ENCODE results near the gene USP48.
"Not testable (repeated sequence)": the region's sequence is repeated elsewhere in the genome, so short reads cannot be mapped to it uniquely, and the experiment has no call there.

Gene USP48

GRCh38 chr1:21771672-21772071 is 11.3 kb downstream of the USP48 start:
- H3K4me1 Mint-ChIP-seq = peaks cover 62% of the 10 kb centered on the region
- not testable (repeated sequence) for ATAC-seq; DNase-seq; H3K27ac Mint-ChIP-seq; H3K27me3 Mint-ChIP-seq; H3K36me3 Mint-ChIP-seq (ENCODE audit: low read depth); H3K4me3 Mint-ChIP-seq; H3K9me3 Mint-ChIP-seq

GRCh38 chr1:21770602-21771001 is 12.3 kb downstream of the USP48 start:
- not testable (repeated sequence) for H3K27ac Mint-ChIP-seq; ATAC-seq; H3K4me3 Mint-ChIP-seq; H3K36me3 Mint-ChIP-seq (ENCODE audit: low read depth); H3K9me3 Mint-ChIP-seq; H3K27me3 Mint-ChIP-seq; DNase-seq
- H3K4me1 Mint-ChIP-seq = peaks cover 64% of the 10 kb centered on the region

- Mint-ChIP-seq H3K4me1 (peaks cover 64% of the 10 kb centered on the region), H3K9me3 (no peaks in the 10 kb centered on the region), H3K27ac (no peak overlapping the region), H3K4me3 (no peak overlapping the region), H3K36me3 (ENCODE audit: low read depth) (peaks cover 10% of the 10 kb centered on the region), H3K27me3 (no peaks in the 10 kb centered on the region)
- no peak for ATAC-seq
- DNase-seq = no peak
Measured at GRCh38 chr1:21770201-21770600, 12.7 kb downstream of the USP48 start.

DNA sequence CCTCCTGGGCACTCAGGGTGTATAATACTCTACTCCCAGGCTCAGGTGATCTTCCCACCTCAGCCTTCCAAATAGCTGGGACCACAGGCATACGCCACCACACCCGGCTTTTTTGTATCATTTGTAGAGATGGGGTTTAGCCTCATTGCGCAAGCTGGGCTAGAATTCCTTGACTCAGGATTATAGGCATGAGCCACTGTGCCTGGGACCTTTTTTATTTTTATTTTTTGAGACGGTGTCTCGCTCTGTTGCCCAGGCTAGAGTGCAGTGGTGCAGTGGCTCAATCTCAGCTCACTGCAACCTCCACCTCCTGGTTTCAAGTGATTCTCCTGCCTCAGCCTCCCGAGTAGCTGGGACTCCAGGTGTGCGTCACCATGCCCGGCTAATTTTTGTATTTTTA is 15.8 kb downstream of the USP48 start:
- H3K27me3 Mint-ChIP-seq, H3K9me3 Mint-ChIP-seq: not testable (repeated sequence)
- peaks cover 75% of the 10 kb centered on the region for H3K4me1 Mint-ChIP-seq

GRCh38 chr1:21766210-21766609 is 16.7 kb downstream of the USP48 start:
- Mint-ChIP-seq H3K36me3 (ENCODE audit: low read depth) (peaks cover 8% of the 10 kb centered on the region), H3K27me3 (no peaks in the 10 kb centered on the region), H3K4me3 (no peak overlapping the region), H3K4me1 (peaks cover 76% of the 10 kb centered on the region), H3K9me3 (no peaks in the 10 kb centered on the region), H3K27ac (peak overlapping the region; percentile 55)
- DNase-seq = no peak
- peak; percentile 77 for ATAC-seq

More for the DNA sequence above, 15.8 kb downstream of the USP48 start:
- H3K4me3 Mint-ChIP-seq; ATAC-seq; DNase-seq; H3K36me3 Mint-ChIP-seq (ENCODE audit: low read depth); H3K27ac Mint-ChIP-seq: not testable (repeated sequence)

DNA sequence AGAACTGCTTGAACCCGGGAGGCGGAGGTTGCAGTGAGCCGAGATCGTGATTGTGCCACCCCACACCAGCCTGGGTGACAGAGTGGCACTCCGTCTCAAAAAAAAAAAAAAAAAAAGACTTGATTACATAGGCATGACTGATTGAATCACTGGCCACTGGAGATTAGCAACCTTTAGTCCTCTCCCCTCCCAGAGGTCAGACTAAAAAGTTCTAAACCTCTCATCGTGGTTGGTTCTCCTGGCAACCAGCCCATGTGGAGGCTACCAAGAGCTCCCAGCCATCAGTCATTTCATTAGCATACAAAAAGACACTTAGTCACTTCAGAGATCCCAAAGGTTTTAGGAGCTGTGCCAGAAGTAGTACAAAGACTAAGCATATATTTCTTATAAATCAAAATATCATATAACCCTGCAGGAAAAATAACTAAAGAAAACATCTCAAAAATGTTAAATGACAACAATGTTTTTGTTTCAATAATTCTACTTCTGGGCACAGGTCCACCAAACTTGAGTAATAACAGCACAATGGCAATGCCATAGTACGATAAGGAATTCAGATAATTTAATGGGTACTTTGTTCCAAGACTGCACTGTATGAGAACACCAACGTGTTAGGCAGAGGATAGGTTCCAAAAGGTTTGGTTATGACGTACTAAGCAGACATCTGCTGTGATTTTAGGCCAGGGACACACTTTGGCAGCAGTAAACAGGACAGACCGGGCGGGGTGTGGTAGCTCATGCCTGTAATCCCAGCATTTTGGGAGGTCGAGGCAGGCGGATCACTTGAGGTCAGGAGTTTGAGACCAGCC is 18.1 kb downstream of the USP48 start:
- Mint-ChIP-seq H3K9me3 (no peaks in the 10 kb centered on the region), H3K27ac (no peak overlapping the region), H3K4me3 (no peak overlapping the region), H3K27me3 (no peaks in the 10 kb centered on the region), H3K36me3 (ENCODE audit: low read depth) (peaks cover 5% of the 10 kb centered on the region), H3K4me1 (peaks cover 77% of the 10 kb centered on the region)
- ATAC-seq (peak; percentile 59), DNase-seq (peak; percentile 34)

DNA sequence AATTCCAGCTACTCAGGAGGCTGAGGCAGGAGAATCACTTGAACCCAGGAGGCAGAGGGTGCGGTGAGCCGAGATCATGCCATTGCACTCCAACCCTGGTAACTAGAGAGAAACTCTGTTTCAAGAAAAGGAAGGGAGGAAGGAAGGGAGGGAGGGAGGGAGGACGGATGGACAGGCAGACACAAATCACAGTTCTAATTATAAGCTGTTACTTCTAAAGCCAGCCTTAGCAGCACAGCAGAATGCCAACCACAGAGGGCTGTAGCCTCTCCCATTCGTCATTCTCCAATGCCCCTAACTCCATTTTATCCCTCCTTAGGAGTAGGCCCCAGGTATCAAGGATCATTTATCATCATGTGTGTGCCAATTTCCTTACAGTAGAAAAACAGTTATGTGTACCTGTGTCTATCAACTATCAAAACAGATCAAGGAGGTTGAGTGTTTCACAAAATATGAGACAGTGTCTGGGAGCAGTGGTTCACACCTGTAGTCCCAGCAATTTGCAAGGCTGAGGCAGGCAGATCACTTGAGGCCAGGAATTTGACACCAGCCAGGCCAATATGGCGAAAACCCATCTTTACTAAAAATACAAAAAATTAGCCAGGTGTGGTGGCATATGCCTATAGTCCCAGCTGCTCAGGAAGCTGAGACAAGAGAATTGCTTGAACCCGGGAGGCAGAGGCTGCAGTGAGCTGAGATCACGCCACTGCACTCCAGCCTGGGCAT is 19.1 kb downstream of the USP48 start:
- no peak for ATAC-seq
- no peak overlapping the region for H3K4me3 Mint-ChIP-seq
- DNase-seq = no peak
- H3K9me3 Mint-ChIP-seq = no peaks in the 10 kb centered on the region
- H3K27ac Mint-ChIP-seq = no peak overlapping the region
- no peaks in the 10 kb centered on the region for H3K27me3 Mint-ChIP-seq
- H3K4me1 Mint-ChIP-seq = peaks cover 81% of the 10 kb centered on the region
- peaks cover 2% of the 10 kb centered on the region for H3K36me3 Mint-ChIP-seq (ENCODE audit: low read depth)

GRCh38 chr1:21763236-21763635 is 19.7 kb downstream of the USP48 start:
- ATAC-seq = no peak
- no peak overlapping the region for H3K4me3 Mint-ChIP-seq

DNA sequence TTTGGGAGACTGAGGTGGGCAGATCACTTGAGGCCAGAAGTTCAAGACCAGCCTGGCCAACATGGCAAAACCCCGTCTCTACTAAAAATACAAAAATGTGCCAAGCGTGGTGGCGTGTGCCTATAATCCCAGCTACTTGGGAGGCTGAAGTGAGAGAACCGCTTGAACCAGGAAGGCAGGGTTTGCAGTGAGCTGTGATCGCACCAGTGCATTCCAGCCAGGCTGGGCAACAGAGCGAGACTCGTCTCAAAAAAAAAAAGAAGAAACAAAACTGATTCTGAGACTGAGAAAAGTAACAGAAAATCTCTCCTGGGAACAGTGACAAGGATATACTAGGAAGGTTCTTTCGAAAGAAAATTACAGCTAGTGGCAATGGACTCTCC is 20.9 kb downstream of the USP48 start:
- H3K36me3 Mint-ChIP-seq (ENCODE audit: low read depth) = peaks cover 4% of the 10 kb centered on the region
- no peak overlapping the region for H3K27ac Mint-ChIP-seq
- ATAC-seq (no peak), DNase-seq (no peak)
- H3K4me1 Mint-ChIP-seq = peaks cover 68% of the 10 kb centered on the region
- H3K9me3 Mint-ChIP-seq = no peaks in the 10 kb centered on the region
- H3K27me3 Mint-ChIP-seq = no peaks in the 10 kb centered on the region
- H3K4me3 Mint-ChIP-seq = no peak overlapping the region

More at GRCh38 chr1:21763236-21763635, 19.7 kb downstream of the USP48 start:
- Mint-ChIP-seq H3K36me3 (ENCODE audit: low read depth) (no peaks in the 10 kb centered on the region), H3K4me1 (peaks cover 75% of the 10 kb centered on the region), H3K9me3 (no peaks in the 10 kb centered on the region), H3K27me3 (no peaks in the 10 kb centered on the region), H3K27ac (no peak overlapping the region)
- no peak for DNase-seq

GRCh38 chr1:21761052-21761451 is 21.9 kb downstream of the USP48 start:
- Mint-ChIP-seq H3K27ac (no peak overlapping the region), H3K9me3 (no peaks in the 10 kb centered on the region), H3K4me3 (no peak overlapping the region), H3K36me3 (ENCODE audit: low read depth) (peaks cover 5% of the 10 kb centered on the region), H3K27me3 (no peaks in the 10 kb centered on the region), H3K4me1 (peaks cover 61% of the 10 kb centered on the region)
- DNase-seq (no peak), ATAC-seq (no peak)

GRCh38 chr1:21759818-21760217 is 23.1 kb downstream of the USP48 start:
- peaks cover 48% of the 10 kb centered on the region for H3K4me1 Mint-ChIP-seq
- DNase-seq (no peak), ATAC-seq (no peak)
- H3K36me3 Mint-ChIP-seq (ENCODE audit: low read depth) = peaks cover 11% of the 10 kb centered on the region
- H3K9me3 Mint-ChIP-seq = no peaks in the 10 kb centered on the region
- H3K27ac Mint-ChIP-seq = no peak overlapping the region
- no peaks in the 10 kb centered on the region for H3K27me3 Mint-ChIP-seq
- H3K4me3 Mint-ChIP-seq = no peak overlapping the region

DNA sequence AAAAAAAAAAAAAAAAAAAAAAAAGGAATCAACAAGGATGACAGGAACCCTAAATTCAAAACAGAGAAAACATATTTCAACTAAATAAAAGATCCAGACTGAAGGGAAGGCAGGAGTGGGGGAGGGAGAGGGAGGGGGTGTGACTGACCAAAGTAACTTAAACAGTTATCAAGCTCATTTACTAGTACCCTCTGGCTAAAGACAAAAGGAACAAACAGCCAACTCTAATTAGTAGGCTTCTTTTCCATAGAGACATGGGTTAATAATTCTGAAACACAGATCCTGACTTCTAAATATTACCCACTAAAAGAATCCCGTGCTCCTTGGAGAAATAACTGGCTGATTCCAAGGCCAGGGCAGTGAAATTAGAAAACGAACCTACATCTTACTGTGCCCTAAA is 23.8 kb downstream of the USP48 start:
- ATAC-seq (no peak), DNase-seq (no peak)
- H3K27ac Mint-ChIP-seq = no peak overlapping the region
- H3K36me3 Mint-ChIP-seq (ENCODE audit: low read depth) = peaks cover 15% of the 10 kb centered on the region
- H3K4me1 Mint-ChIP-seq = peaks cover 42% of the 10 kb centered on the region
- H3K27me3 Mint-ChIP-seq = no peaks in the 10 kb centered on the region
- no peaks in the 10 kb centered on the region for H3K9me3 Mint-ChIP-seq
- H3K4me3 Mint-ChIP-seq = no peak overlapping the region

DNA sequence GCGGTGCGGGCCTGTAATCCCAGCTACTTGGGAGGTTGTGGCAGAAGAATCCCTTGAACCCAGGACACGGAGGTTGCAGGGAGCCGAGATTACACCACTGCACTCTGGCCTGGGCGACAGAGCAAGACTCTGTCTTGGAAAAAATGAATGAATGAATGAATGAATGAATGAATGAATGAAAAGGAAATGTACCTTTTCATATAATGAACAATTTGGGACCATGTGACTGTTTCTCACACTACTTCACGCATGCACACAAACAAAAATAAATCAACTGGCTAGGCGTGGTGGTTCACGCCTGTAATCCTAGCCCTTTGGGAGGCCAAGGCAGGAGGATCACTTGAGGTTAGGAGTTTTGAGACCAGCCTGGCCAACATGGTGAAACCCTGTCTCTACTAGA is 24.3 kb downstream of the USP48 start:
- H3K36me3 Mint-ChIP-seq (ENCODE audit: low read depth) = peaks cover 17% of the 10 kb centered on the region
- no peaks in the 10 kb centered on the region for H3K9me3 Mint-ChIP-seq
- ATAC-seq (no peak), DNase-seq (no peak)
- peaks cover 37% of the 10 kb centered on the region for H3K4me1 Mint-ChIP-seq
- no peak overlapping the region for H3K4me3 Mint-ChIP-seq
- H3K27ac Mint-ChIP-seq = no peak overlapping the region
- no peaks in the 10 kb centered on the region for H3K27me3 Mint-ChIP-seq

- Mint-ChIP-seq H3K9me3 (no peaks in the 10 kb centered on the region), H3K4me1 (peaks cover 19% of the 10 kb centered on the region), H3K4me3 (no peak overlapping the region), H3K27me3 (no peaks in the 10 kb centered on the region), H3K27ac (no peak overlapping the region), H3K36me3 (ENCODE audit: low read depth) (peaks cover 26% of the 10 kb centered on the region)
- DNase-seq (no peak), ATAC-seq (no peak)
Measured at GRCh38 chr1:21756393-21757089, 26.4 kb downstream of the USP48 start.

DNA sequence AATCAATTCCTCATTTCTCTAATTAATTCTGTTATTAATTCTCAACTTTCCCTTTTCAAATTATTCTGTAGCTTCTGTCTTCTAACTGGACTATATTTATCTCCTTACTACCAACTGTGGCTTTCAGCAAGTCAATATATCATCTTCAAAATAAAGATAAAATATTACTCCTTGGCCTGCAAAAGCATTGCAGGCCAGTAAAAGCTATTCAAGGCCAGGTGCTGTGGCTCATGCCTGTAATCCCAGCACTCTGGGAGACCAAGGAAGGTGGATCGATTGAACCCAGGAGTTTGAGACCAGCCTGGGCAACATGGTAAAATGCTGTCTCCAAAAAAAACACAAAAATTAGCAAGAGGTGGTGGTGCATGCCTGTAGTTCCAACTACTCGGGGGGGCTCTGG is 27.9 kb downstream of the USP48 start:
- ATAC-seq (no peak), DNase-seq (no peak)
- H3K9me3 Mint-ChIP-seq = no peaks in the 10 kb centered on the region
- H3K4me1 Mint-ChIP-seq = peaks cover 12% of the 10 kb centered on the region
- no peak overlapping the region for H3K27ac Mint-ChIP-seq
- H3K4me3 Mint-ChIP-seq = no peak overlapping the region
- peaks cover 35% of the 10 kb centered on the region for H3K36me3 Mint-ChIP-seq (ENCODE audit: low read depth)
- H3K27me3 Mint-ChIP-seq = no peaks in the 10 kb centered on the region

Measured in activated naive CD8-positive, alpha-beta T cell treated with anti-CD3 and anti-CD28 coated beads, Interleukin-2, amount 50 U/mL, for 24 hours (primary cell).